Natural killer cell treated with Interleukin-12 subunit alpha and Interleukin-12 subunit beta and Interleukin-15 and Interleukin-18, amount 100 ng/mL, for 72 hours (primary cell): Measurements from ENCODE around the gene METTL23. TPM values are rescaled to one million over a fixed set of nuclear protein-coding genes. Genes with fewer than 3 reads are reported as not detected.

Experiments used
- ATAC-seq, 2 donors: fragments of 150-1000 bp; cut with Tn5 transposase in 1 of 2; sonication (Bioruptor Pico), chemical (Tn5 transposase) in 1 of 2; 2 replicates each; pipeline ENCODE4 v1.10.0; 2021
- DNase-seq: peaks from one replicate; pipeline ENCODE4 v3.0.0; 2022; ENCODE audit warnings: low spot score
- H3K27ac Mint-ChIP-seq, 2 donors: 1 replicate in 1 of 2; 2 replicates in 1 of 2; pipeline ENCODE4 v1.8.0; 2022; ENCODE audit warnings: mixed read lengths in 2 of 2, mild to moderate bottlenecking in 1 of 2, moderate library complexity in 1 of 2
- H3K27me3 Mint-ChIP-seq, 2 donors: 1 replicate in 1 of 2; 2 replicates in 1 of 2; pipeline ENCODE4 v1.8.0; 2022; ENCODE audit warnings: mixed read lengths in 2 of 2
- H3K36me3 Mint-ChIP-seq: one replicate; pipeline ENCODE4 v1.8.0; 2022; ENCODE audit warnings: mixed read lengths
- H3K4me1 Mint-ChIP-seq, 2 donors: 1 replicate in 1 of 2; 2 replicates in 1 of 2; pipeline ENCODE4 v1.8.0; 2022; ENCODE audit warnings: low read depth in 2 of 2, mixed read lengths in 2 of 2, mild to moderate bottlenecking in 1 of 2
- H3K4me3 Mint-ChIP-seq: one replicate; pipeline ENCODE4 v1.8.0; 2022; ENCODE audit warnings: mixed read lengths
- H3K9me3 Mint-ChIP-seq: 2 replicates; pipeline ENCODE4 v1.8.0; 2022; ENCODE audit warnings: mixed read lengths
- total RNA-seq, 2 donors: library from RNA; stranded (reverse); gene quantifications; one replicate each; pipeline ENCODE4 v1.2.3, GENCODE V29; 2022

METTL23 gene
- total RNA-seq, 2 donors from 2014 or later: 26.4 to 37.0 TPM

DNA sequence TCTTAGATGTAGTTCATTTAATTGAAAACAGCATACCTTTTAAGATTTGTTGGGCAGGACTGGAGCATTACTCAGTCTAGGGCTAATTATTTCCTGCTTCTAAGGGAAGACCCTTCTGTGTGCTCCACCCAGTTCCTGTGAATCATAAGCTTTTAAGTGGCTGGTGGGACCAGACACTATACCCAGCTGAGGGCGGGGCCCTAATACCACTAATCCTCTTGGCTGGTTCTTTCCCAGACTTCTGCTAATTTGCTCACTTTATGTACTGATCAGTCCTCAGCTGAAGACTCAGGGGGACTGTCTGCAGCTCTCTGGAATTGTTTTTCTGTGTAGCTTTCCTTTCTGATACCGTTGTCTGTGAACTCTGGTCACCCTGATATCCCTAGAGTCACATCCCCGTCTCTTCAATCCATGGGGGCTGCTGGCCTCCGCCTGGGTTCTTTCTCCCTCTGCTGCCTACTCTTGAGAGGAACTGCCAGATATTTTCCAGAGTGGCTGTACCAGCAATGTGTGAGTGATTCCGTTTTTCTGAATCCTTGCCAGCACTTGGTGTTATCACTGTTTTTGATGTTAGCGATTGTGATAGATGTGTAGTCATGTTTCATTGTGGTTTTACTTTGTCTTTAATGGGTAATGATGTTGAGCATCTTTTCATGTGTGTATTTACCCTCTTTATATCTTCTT, 46.3 kb downstream of the METTL23 start:
- H3K4me3 Mint-ChIP-seq: peak overlapping the region; percentile 89
- DNase-seq (no peak), ATAC-seq (peak; percentile 77 to 99)
- no peaks in the 10 kb centered on the region for H3K27me3 Mint-ChIP-seq
- H3K36me3 Mint-ChIP-seq: peaks cover 24% of the 10 kb centered on the region
- peaks cover 12 to 16% of the 10 kb centered on the region in 2 donors for H3K4me1 Mint-ChIP-seq
- no peaks in the 10 kb centered on the region for H3K9me3 Mint-ChIP-seq
- H3K27ac Mint-ChIP-seq: peak overlapping the region; percentile 57 to 83

DNA sequence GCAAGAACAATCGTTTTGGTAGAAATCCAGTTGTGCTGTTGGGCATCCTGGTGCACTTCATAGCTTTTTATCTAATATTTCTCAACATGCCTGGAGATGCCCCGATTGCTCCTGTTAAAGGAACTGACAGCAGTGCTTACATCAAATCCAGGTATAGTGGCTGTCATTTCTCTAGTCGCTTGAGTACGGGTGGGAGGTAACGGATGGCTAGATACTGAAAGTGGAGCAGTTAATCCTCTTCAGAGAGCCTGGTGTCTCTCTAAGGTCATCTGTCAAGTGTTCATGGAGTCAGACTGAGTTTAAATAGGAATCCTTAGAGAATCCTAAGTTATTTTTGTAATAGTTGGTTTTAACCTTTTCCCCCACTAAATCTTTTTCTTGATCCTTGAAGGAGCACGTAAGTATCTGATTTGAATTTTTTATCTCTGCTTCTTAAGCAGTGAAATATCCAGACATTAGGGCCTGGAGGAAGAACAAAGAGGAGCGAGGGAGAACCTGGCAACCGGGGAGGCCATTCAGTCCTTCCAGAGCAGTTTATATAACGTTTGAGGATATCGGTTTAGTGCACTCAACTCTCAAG, 48.5 kb downstream of the METTL23 start:
- no peak for DNase-seq
- Mint-ChIP-seq H3K27ac (no peak overlapping the region), H3K27me3 (no peaks in the 10 kb centered on the region), H3K36me3 (peaks cover 20% of the 10 kb centered on the region), H3K4me1 (peaks cover 12 to 16% of the 10 kb centered on the region in 2 donors), H3K4me3 (no peak overlapping the region), H3K9me3 (no peaks in the 10 kb centered on the region)
- ATAC-seq: no peak

DNA sequence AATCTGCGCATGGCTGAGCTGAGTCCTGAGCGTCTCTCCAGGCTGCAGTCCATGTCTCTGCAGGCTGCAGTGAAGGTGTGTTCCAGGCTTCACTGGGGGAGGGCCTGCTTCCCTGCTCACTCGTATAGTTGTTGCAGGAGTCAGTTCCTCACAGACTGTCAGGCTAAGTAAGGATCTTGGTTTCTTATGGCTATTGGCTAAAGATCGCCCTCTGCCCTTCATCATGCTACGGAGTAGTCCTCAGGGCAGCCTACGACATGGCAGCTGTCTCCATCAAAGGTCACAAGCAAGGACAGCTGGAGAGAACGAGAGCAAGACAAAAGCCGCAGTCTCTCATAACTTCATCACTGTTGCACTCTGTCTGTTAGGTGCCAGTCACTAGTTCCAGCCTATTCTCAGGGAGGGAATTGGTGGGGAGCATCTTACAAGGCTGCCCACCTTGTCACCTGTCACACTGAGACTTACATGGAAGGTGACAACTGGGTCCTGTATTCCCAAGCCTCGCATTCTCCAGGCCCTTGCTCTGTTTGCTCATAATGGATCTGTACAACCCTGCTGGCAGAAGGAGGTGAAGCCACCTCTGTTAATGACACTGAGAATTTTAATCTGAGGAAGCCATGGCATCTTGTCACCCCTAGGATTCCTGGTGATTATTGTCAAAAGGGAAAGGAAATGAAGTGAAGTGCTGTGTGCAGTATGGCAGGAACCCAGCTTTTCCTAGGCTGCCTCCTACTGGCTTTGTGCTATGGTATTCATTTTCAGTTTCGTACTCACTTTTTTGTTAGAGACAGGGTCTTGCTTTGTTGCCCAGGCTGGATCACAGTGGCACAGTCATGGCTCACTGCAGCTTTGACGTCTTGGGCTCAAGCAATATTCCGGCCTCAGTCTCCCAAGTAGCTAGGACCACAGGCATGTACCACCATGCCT, 54.7 kb downstream of the METTL23 start:
- DNase-seq: no peak
- Mint-ChIP-seq H3K36me3 (peaks cover 5% of the 10 kb centered on the region), H3K27ac (no peak overlapping the region), H3K27me3 (no peaks in the 10 kb centered on the region), H3K4me3 (no peak overlapping the region), H3K9me3 (no peaks in the 10 kb centered on the region), H3K4me1 (no peaks in the 10 kb centered on the region)
- no peak for ATAC-seq

GRCh38 chr17:76783146-76783545, 56.5 kb downstream of the METTL23 start:
- DNase-seq: no peak
- Mint-ChIP-seq H3K27me3 (no peaks in the 10 kb centered on the region), H3K4me1 (no peaks in the 10 kb centered on the region), H3K27ac (no peak overlapping the region), H3K4me3 (no peak overlapping the region), H3K9me3 (no peaks in the 10 kb centered on the region), H3K36me3 (no peaks in the 10 kb centered on the region)
- no peak for ATAC-seq

Other genes starting within 250 kb of the METTL23 start
- 100 to 1,000 TPM; 156 to 234 TPM for gene RHBDF2, start 225.4 kb upstream of the METTL23 start, total RNA-seq
- gene CYGB, start 189.1 kb upstream of the METTL23 start, total RNA-seq: 1 to 10 TPM; 1.0 to 2.9 TPM
- under 1 TPM in 1 of 2 donors, not detected in 1; 0.78 TPM for gene PRCD, start 186.8 kb upstream of the METTL23 start, total RNA-seq
- under 1 TPM in 1 of 2 donors, not detected in 1; 0.62 TPM for gene ST6GALNAC2, start 141.0 kb upstream of the METTL23 start, total RNA-seq
- gene ST6GALNAC1, start 83.1 kb upstream of the METTL23 start, total RNA-seq: not detected
- gene MXRA7, start 15.9 kb upstream of the METTL23 start, total RNA-seq: 10 to 100 TPM; 18.1 to 19.4 TPM
- gene JMJD6, start 233 bp upstream of the METTL23 start, total RNA-seq: 10 to 100 TPM; 74.3 to 97.1 TPM
- gene SRSF2, start 10.5 kb downstream of the METTL23 start, total RNA-seq: 100 to 1,000 TPM; 373 to 571 TPM
- 10 to 100 TPM; 18.1 to 25.5 TPM for gene MFSD11, start 11.3 kb downstream of the METTL23 start, total RNA-seq
- gene MGAT5B, start 141.6 kb downstream of the METTL23 start, total RNA-seq: under 1 TPM in 1 of 2 donors, not detected in 1; 0.59 TPM